HFFc6 (cell line): ENCODE results near the gene FCF1. TPM values are rescaled to one million over a fixed set of nuclear protein-coding genes. Genes with fewer than 3 reads are reported as not detected.

Experiments used
- DNase-seq: peaks from one replicate; pipeline ENCODE4 v3.0.0-alpha.2; 2018
- H3K27ac Mint-ChIP-seq: 2 replicates; pipeline ENCODE4 v1.8.0; 2020; ENCODE audit warnings: mild to moderate bottlenecking, mixed read lengths
- H3K27me3 Mint-ChIP-seq: 2 replicates; pipeline ENCODE4 v1.8.0; 2021; ENCODE audit warnings: mild to moderate bottlenecking, moderate library complexity, mixed read lengths; ENCODE audit not compliant: insufficient read depth
- H3K36me3 Mint-ChIP-seq: 2 replicates; pipeline ENCODE4 v1.8.0; 2021; ENCODE audit warnings: low read depth, mixed read lengths
- H3K4me1 Mint-ChIP-seq: 2 replicates; pipeline ENCODE4 v1.8.0; 2020; ENCODE audit warnings: low read depth, mixed read lengths
- H3K4me3 Mint-ChIP-seq: 2 replicates; pipeline ENCODE4 v1.8.0; 2020; ENCODE audit warnings: mild to moderate bottlenecking, moderate library complexity, mixed read lengths
- H3K9me3 Mint-ChIP-seq: 2 replicates; pipeline ENCODE4 v1.8.0; 2020; ENCODE audit warnings: mild to moderate bottlenecking, mixed read lengths
- CTCF ChIP-seq: fragments of 200-600 bp; sonication (generic); IDR thresholded peaks from 2 replicates; pipeline ENCODE4 v1.5.0; 2021; ENCODE audit warnings: antibody characterized with exemption, mild to moderate bottlenecking
- total RNA-seq, 6 experiments: library from RNA; stranded (reverse); fragmentation: NEBNext Ultra II Directional; extraction: Animal tissue kit (Norgen Biotek cat#: 25700); gene quantifications; 2 replicates in 1 of 6; 3 replicates in 5 of 6; pipeline ENCODE4 v1.2.3, GENCODE V29; 2021

Gene FCF1
- total RNA-seq, 6 experiments from 2014 or later, result 69.7 to 87.4 (median 79.6) TPM

- Mint-ChIP-seq H3K27me3 (peaks cover 2% of the 10 kb centered on the region), H3K36me3 (peaks cover 45% of the 10 kb centered on the region), H3K9me3 (peaks cover 20% of the 10 kb centered on the region), H3K4me3 (no peak overlapping the region), H3K4me1 (peaks cover 34% of the 10 kb centered on the region), H3K27ac (peak overlapping the region; percentile 85)
- TF ChIP-seq CTCF, result no peak
- no peak for DNase-seq
Observed at GRCh38 chr14:74698465-74698864, 14.5 kb upstream of the FCF1 start.

- H3K27ac Mint-ChIP-seq, result no peak overlapping the region
- H3K36me3 Mint-ChIP-seq, result peaks cover 44% of the 10 kb centered on the region
- no peak for DNase-seq
- peaks cover 2% of the 10 kb centered on the region for H3K27me3 Mint-ChIP-seq
- peaks cover 20% of the 10 kb centered on the region for H3K9me3 Mint-ChIP-seq
- no peak overlapping the region for H3K4me3 Mint-ChIP-seq
- TF ChIP-seq CTCF, result no peak
- H3K4me1 Mint-ChIP-seq, result peaks cover 44% of the 10 kb centered on the region
Observed at GRCh38 chr14:74702293-74702692, 10.7 kb upstream of the FCF1 start.

GRCh38 chr14:74703043-74703442, 9.9 kb upstream of the FCF1 start:
- no peak for DNase-seq
- TF ChIP-seq CTCF, result no peak
- Mint-ChIP-seq H3K4me3 (no peak overlapping the region), H3K4me1 (peaks cover 36% of the 10 kb centered on the region), H3K27me3 (peaks cover 2% of the 10 kb centered on the region), H3K9me3 (peaks cover 20% of the 10 kb centered on the region), H3K36me3 (peaks cover 44% of the 10 kb centered on the region), H3K27ac (no peak overlapping the region)

GRCh38 chr14:74704656-74705055, 8.3 kb upstream of the FCF1 start:
- H3K4me3 Mint-ChIP-seq, result no peak overlapping the region
- TF ChIP-seq CTCF, result no peak
- peaks cover 36% of the 10 kb centered on the region for H3K4me1 Mint-ChIP-seq
- peak; percentile 4 for DNase-seq
- H3K9me3 Mint-ChIP-seq, result peaks cover 20% of the 10 kb centered on the region
- H3K27ac Mint-ChIP-seq, result peak overlapping the region; percentile 31; the same call in 1 of the 2 replicates
- H3K27me3 Mint-ChIP-seq, result peaks cover 2% of the 10 kb centered on the region
- peaks cover 35% of the 10 kb centered on the region for H3K36me3 Mint-ChIP-seq

GRCh38 chr14:74705613-74706500, 7.1 kb upstream of the FCF1 start:
- H3K36me3 Mint-ChIP-seq, result peaks cover 32% of the 10 kb centered on the region
- no peak for DNase-seq
- no peak overlapping the region for H3K4me3 Mint-ChIP-seq
- peaks cover 47% of the 10 kb centered on the region for H3K4me1 Mint-ChIP-seq
- TF ChIP-seq CTCF, result no peak
- peak overlapping the region; percentile 56 for H3K27ac Mint-ChIP-seq
- no peaks in the 10 kb centered on the region; the same call in 1 of the 2 replicates for H3K27me3 Mint-ChIP-seq
- H3K9me3 Mint-ChIP-seq, result peaks cover 18% of the 10 kb centered on the region
